DLD1 (cell line): Measurements from ENCODE around the gene RALGPS1.

Experiments used
- in situ Hi-C: cut with HindIII; loops from 2 replicates; pipeline ENCODE4 v1.10.0; 2017; ENCODE audit warnings: low sequenced_read_pairs

Gene RALGPS1

GRCh38 chr9:127149010-127149409 lies 234.4 kb downstream of the RALGPS1 start:
- in situ Hi-C loops, result no loop called here

- in situ Hi-C loops, result no loop called here
These were observed 235.1 kb downstream of the RALGPS1 start for GRCh38 chr9:127149463-127150390.

- in situ Hi-C loops, result no loop called here
These were observed 238.9 kb downstream of the RALGPS1 start for GRCh38 chr9:127153501-127153900.

GRCh38 chr9:127154003-127154389 lies 239.4 kb downstream of the RALGPS1 start:
- in situ Hi-C loops, result no loop called here

GRCh38 chr9:127154390-127155191 lies 240.0 kb downstream of the RALGPS1 start:
- in situ Hi-C loops, result no loop called here

- in situ Hi-C loops, result no loop called here
These were observed 240.9 kb downstream of the RALGPS1 start for GRCh38 chr9:127155314-127155960.

GRCh38 chr9:127158786-127159324 lies 244.3 kb downstream of the RALGPS1 start:
- in situ Hi-C loops, result no loop called here

GRCh38 chr9:127159325-127159801 lies 244.8 kb downstream of the RALGPS1 start:
- in situ Hi-C loops, result no loop called here

- in situ Hi-C loops, result no loop called here
These were observed 245.5 kb downstream of the RALGPS1 start for GRCh38 chr9:127159949-127160610.

- in situ Hi-C loops, result no loop called here
These were observed 246.6 kb downstream of the RALGPS1 start for GRCh38 chr9:127161081-127161624.

- in situ Hi-C loops, result no loop called here
These were observed 247.7 kb downstream of the RALGPS1 start for GRCh38 chr9:127162046-127162863.

GRCh38 chr9:127162864-127163365 lies 248.3 kb downstream of the RALGPS1 start:
- in situ Hi-C loops, result no loop called here

- in situ Hi-C loops, result no loop called here
These were observed 248.8 kb downstream of the RALGPS1 start for GRCh38 chr9:127163409-127163808.

- in situ Hi-C loops, result no loop called here
These were observed 250.5 kb downstream of the RALGPS1 start for GRCh38 chr9:127165116-127165515.

GRCh38 chr9:127166111-127166510 lies 251.5 kb downstream of the RALGPS1 start:
- in situ Hi-C loops, result no loop called here

GRCh38 chr9:127166651-127167524 lies 252.3 kb downstream of the RALGPS1 start:
- in situ Hi-C loops, result no loop called here

GRCh38 chr9:127167560-127168326 lies 253.2 kb downstream of the RALGPS1 start:
- in situ Hi-C loops, result no loop called here
